HUES6 (cell line): ENCODE results near the gene CCT5.

Source experiments
- H3K27ac ChIP-seq: 2 replicates; pipeline ENCODE4 v1.7.0; 2013; ENCODE audit warnings: low read depth, mild to moderate bottlenecking, low read length, inconsistent platforms
- H3K27me3 ChIP-seq: 2 replicates; pipeline ENCODE4 v1.6.1; 2013; ENCODE audit warnings: low read length; ENCODE audit not compliant: control insufficient read depth, insufficient read depth
- H3K36me3 ChIP-seq: 2 replicates; pipeline ENCODE4 v1.6.1; 2013; ENCODE audit warnings: low read length; ENCODE audit not compliant: control insufficient read depth, insufficient read depth
- H3K4me1 ChIP-seq: 2 replicates; pipeline ENCODE4 v1.6.1; 2013; ENCODE audit warnings: low read length; ENCODE audit not compliant: control insufficient read depth, insufficient read depth
- H3K4me3 ChIP-seq: 2 replicates; pipeline ENCODE4 v1.5.1; 2013; ENCODE audit warnings: low read depth, low read length
- H3K9ac ChIP-seq: one replicate; pipeline ENCODE4 v1.6.1; 2013; ENCODE audit warnings: mild to moderate bottlenecking, low read length
- H3K9me3 ChIP-seq: 2 replicates; pipeline ENCODE4 v1.6.1; 2013; ENCODE audit warnings: low read depth, low read length; ENCODE audit not compliant: control insufficient read depth, insufficient read depth

Gene CCT5

GRCh38 chr5:10222326-10222725 lies 27.8 kb upstream of the CCT5 start:
- H3K9ac ChIP-seq: no peak overlapping the region

GRCh38 chr5:10227379-10227778 lies 22.7 kb upstream of the CCT5 start:
- no peak overlapping the region for H3K27ac ChIP-seq
- no peak overlapping the region for H3K4me3 ChIP-seq

More at GRCh38 chr5:10222326-10222725, 27.8 kb upstream of the CCT5 start:
- Histone ChIP-seq H3K4me1 (no peaks in the 10 kb centered on the region), H3K27me3 (no peaks in the 10 kb centered on the region), H3K36me3 (peaks cover 4% of the 10 kb centered on the region; the same call in 1 of the 2 replicates), H3K9me3 (peaks cover 3% of the 10 kb centered on the region), H3K4me3 (no peak overlapping the region), H3K27ac (no peak overlapping the region)

GRCh38 chr5:10228288-10228687 lies 21.8 kb upstream of the CCT5 start:
- H3K27ac ChIP-seq: no peak overlapping the region
- no peak overlapping the region for H3K9ac ChIP-seq
- H3K4me3 ChIP-seq: no peak overlapping the region
- H3K9me3 ChIP-seq: peaks cover 3% of the 10 kb centered on the region
- no peaks in the 10 kb centered on the region for H3K27me3 ChIP-seq
- H3K36me3 ChIP-seq: no peaks in the 10 kb centered on the region; the same call in 1 of the 2 replicates
- H3K4me1 ChIP-seq: peaks cover 2% of the 10 kb centered on the region; the same call in 1 of the 2 replicates

More at GRCh38 chr5:10227379-10227778, 22.7 kb upstream of the CCT5 start:
- no peaks in the 10 kb centered on the region for H3K4me1 ChIP-seq
- H3K27me3 ChIP-seq: no peaks in the 10 kb centered on the region
- no peak overlapping the region for H3K9ac ChIP-seq
- H3K36me3 ChIP-seq: no peaks in the 10 kb centered on the region; the same call in 1 of the 2 replicates
- peaks cover 3% of the 10 kb centered on the region for H3K9me3 ChIP-seq

- Histone ChIP-seq H3K4me1 (peaks cover 7% of the 10 kb centered on the region; the same call in 1 of the 2 replicates), H3K27me3 (no peaks in the 10 kb centered on the region), H3K9me3 (peaks cover 3% of the 10 kb centered on the region; the same call in 1 of the 2 replicates), H3K4me3 (no peak overlapping the region), H3K36me3 (no peaks in the 10 kb centered on the region; the same call in 1 of the 2 replicates), H3K27ac (no peak overlapping the region), H3K9ac (no peak overlapping the region)
Measured at GRCh38 chr5:10229306-10230048, 20.6 kb upstream of the CCT5 start.

- Histone ChIP-seq H3K27me3 (no peaks in the 10 kb centered on the region), H3K4me3 (no peak overlapping the region), H3K36me3 (0 out of 2 replicates have a peak, but pooled peaks cover 2% of the 10 kb centered on the region), H3K9ac (no peak overlapping the region), H3K4me1 (peaks cover 7% of the 10 kb centered on the region; the same call in 1 of the 2 replicates), H3K9me3 (no peaks in the 10 kb centered on the region), H3K27ac (no peak overlapping the region)
Measured at GRCh38 chr5:10232386-10232785, 17.7 kb upstream of the CCT5 start.

- Histone ChIP-seq H3K4me1 (peaks cover 7% of the 10 kb centered on the region; the same call in 1 of the 2 replicates), H3K9ac (no peak overlapping the region), H3K27ac (no peak overlapping the region), H3K4me3 (no peak overlapping the region), H3K36me3 (0 out of 2 replicates have a peak, but pooled peaks cover 2% of the 10 kb centered on the region), H3K27me3 (no peaks in the 10 kb centered on the region), H3K9me3 (no peaks in the 10 kb centered on the region)
Measured at GRCh38 chr5:10233011-10233410, 17.1 kb upstream of the CCT5 start.

GRCh38 chr5:10233505-10233904 lies 16.6 kb upstream of the CCT5 start:
- H3K4me1 ChIP-seq: peaks cover 7% of the 10 kb centered on the region; the same call in 1 of the 2 replicates
- H3K4me3 ChIP-seq: no peak overlapping the region
- no peaks in the 10 kb centered on the region for H3K27me3 ChIP-seq
- H3K9me3 ChIP-seq: no peaks in the 10 kb centered on the region
- peak overlapping the region; percentile 60; the same call in 1 of the 2 replicates for H3K27ac ChIP-seq
- H3K9ac ChIP-seq: no peak overlapping the region
- H3K36me3 ChIP-seq: 0 out of 2 replicates have a peak, but pooled peaks cover 2% of the 10 kb centered on the region

- Histone ChIP-seq H3K9me3 (no peaks in the 10 kb centered on the region), H3K27ac (no peak overlapping the region), H3K36me3 (0 out of 2 replicates have a peak, but pooled peaks cover 2% of the 10 kb centered on the region), H3K4me3 (no peak overlapping the region), H3K4me1 (peaks cover 7% of the 10 kb centered on the region; the same call in 1 of the 2 replicates), H3K9ac (no peak overlapping the region), H3K27me3 (no peaks in the 10 kb centered on the region)
Measured at GRCh38 chr5:10235350-10235749, 14.7 kb upstream of the CCT5 start.

GRCh38 chr5:10243660-10244240 lies 6.3 kb upstream of the CCT5 start:
- no peak overlapping the region for H3K4me3 ChIP-seq
- no peaks in the 10 kb centered on the region for H3K9me3 ChIP-seq
- no peaks in the 10 kb centered on the region for H3K36me3 ChIP-seq
- no peaks in the 10 kb centered on the region for H3K27me3 ChIP-seq
- no peak overlapping the region for H3K27ac ChIP-seq
- H3K4me1 ChIP-seq: peaks cover 6% of the 10 kb centered on the region; the same call in 1 of the 2 replicates
- H3K9ac ChIP-seq: no peak overlapping the region

GRCh38 chr5:10244342-10244944 lies 5.6 kb upstream of the CCT5 start:
- no peak overlapping the region for H3K9ac ChIP-seq
- no peaks in the 10 kb centered on the region for H3K9me3 ChIP-seq
- H3K4me1 ChIP-seq: peaks cover 6% of the 10 kb centered on the region; the same call in 1 of the 2 replicates
- H3K27ac ChIP-seq: no peak overlapping the region
- no peak overlapping the region for H3K4me3 ChIP-seq
- no peaks in the 10 kb centered on the region for H3K27me3 ChIP-seq
- no peaks in the 10 kb centered on the region for H3K36me3 ChIP-seq

GRCh38 chr5:10246761-10247160 lies 3.3 kb upstream of the CCT5 start:
- H3K27ac ChIP-seq: no peak overlapping the region

More at GRCh38 chr5:10246761-10247160, 3.3 kb upstream of the CCT5 start:
- H3K9ac ChIP-seq: no peak overlapping the region
- H3K4me3 ChIP-seq: no peak overlapping the region
- H3K4me1 ChIP-seq: peaks cover 9% of the 10 kb centered on the region
- H3K27me3 ChIP-seq: no peaks in the 10 kb centered on the region
- peaks cover 8% of the 10 kb centered on the region for H3K36me3 ChIP-seq
- H3K9me3 ChIP-seq: no peaks in the 10 kb centered on the region
